WTC11 (cell line): ENCODE measurements around the gene CEMIP.

Experiments used
- CREB1 ChIP-seq: sonication (generic); formaldehyde crosslinking; IDR thresholded peaks from 2 replicates; pipeline ENCODE4 v1.8.0; 2023; ENCODE audit warnings: mild to moderate bottlenecking, missing genetic modification reagents
- CTCF ChIP-seq: fragments of 200-600 bp; IDR thresholded peaks from 2 replicates; pipeline ENCODE4 v1.8.0; 2022; ENCODE audit warnings: antibody characterized with exemption
- IRF2 ChIP-seq: sonication (generic); formaldehyde crosslinking; IDR thresholded peaks from 2 replicates; pipeline ENCODE4 v1.8.0; 2022; ENCODE audit warnings: low read depth, missing genetic modification reagents, borderline replicate concordance
- NFYB ChIP-seq: sonication (generic); formaldehyde crosslinking; conservative IDR thresholded peaks from 2 replicates; pipeline ENCODE4 v1.8.0; 2022; ENCODE audit warnings: low read depth, missing genetic modification reagents
- NR2C2 ChIP-seq: sonication (generic); formaldehyde crosslinking; IDR thresholded peaks from 2 replicates; pipeline ENCODE4 v1.8.0; 2022; ENCODE audit warnings: mild to moderate bottlenecking, missing genetic modification reagents
- STAT6 ChIP-seq: sonication (generic); formaldehyde crosslinking; conservative IDR thresholded peaks from 2 replicates; pipeline ENCODE4 v1.8.1; 2023; ENCODE audit warnings: mild to moderate bottlenecking, low read depth, missing genetic modification reagents, moderate library complexity
- TP53 ChIP-seq: sonication (generic); formaldehyde crosslinking; IDR thresholded peaks from 2 replicates; pipeline ENCODE4 v1.8.1; 2023; ENCODE audit warnings: mild to moderate bottlenecking, missing genetic modification reagents

- TF ChIP-seq CTCF, result no peak
- TF ChIP-seq TP53 (CRISPR knock-in tag), result no peak
- TF ChIP-seq NR2C2 (CRISPR knock-in tag), result no peak
- TF ChIP-seq NFYB (CRISPR knock-in tag), result no peak
- TF ChIP-seq CREB1, result no peak
- no peak for TF ChIP-seq IRF2 (CRISPR knock-in tag)
- TF ChIP-seq STAT6 (CRISPR knock-in tag), result no peak
Measured at GRCh38 chr15:80790236-80790635, 11.1 kb downstream of the CEMIP start.
